Ovary (tissue), 3 donors: ENCODE data around the gene MKNK1.

Experiments used
- CTCF ChIP-seq, 3 donors: fragments of 450-650 bp in 2 of 3; fragments of 200-600 bp in 1 of 3; IDR thresholded peaks; one replicate each; pipeline versions ENCODE4 v1.5.1 to v1.8.0; 2016 to 2022; ENCODE audit warnings: antibody characterized with exemption in 3 of 3, mild to moderate bottlenecking in 1 of 3
- EP300 ChIP-seq: sonication (generic); formaldehyde crosslinking; IDR thresholded peaks from one replicate; pipeline ENCODE4 v1.6.1; 2017; ENCODE audit warnings: antibody characterized with exemption
- POLR2A ChIP-seq: fragments of 450-650 bp; IDR thresholded peaks from one replicate; pipeline ENCODE4 v1.6.1; 2017; ENCODE audit warnings: antibody characterized with exemption, mild to moderate bottlenecking, moderate library complexity
- donor health status: DM: no; HTN: no; CAD: no.

GRCh38 chr1:46603858-46604549 lies at the start of gene MKNK1:
- TF ChIP-seq CTCF (IDR thresholded peaks at IDR 0.05) (no peak), POLR2A (peak; percentile 77), EP300 (no peak)
